BJ (cell line): ENCODE data around the gene PRDX2. TPM values are rescaled to one million over a fixed set of nuclear protein-coding genes. Genes with fewer than 3 reads are reported as not detected.

Experiments used
- CTCF ChIA-PET: fragments of 350-600 bp; formaldehyde crosslinking; extraction: SDS; loops from one replicate; lab custom pipeline; 2021; ENCODE audit warnings: antibody characterized with exemption, inconsistent platforms; lab: Yijun Ruan, JAX
- POLR2A ChIA-PET: fragments of 300-600 bp; sonication (Branson Sonifier 250); formaldehyde crosslinking; extraction: SDS; loops from one replicate; lab custom pipeline; 2021; ENCODE audit warnings: antibody characterized with exemption; lab: Charles Lee
- DNase-seq: peaks from one replicate; pipeline ENCODE4 v3.0.0-alpha.2; 2011; ENCODE audit warnings: low read depth
- H3K27me3 ChIP-seq: 2 replicates; pipeline ENCODE4 v1.6.0; 2011; ENCODE audit warnings: low read length; ENCODE audit not compliant: control insufficient read depth, insufficient read depth
- H3K36me3 ChIP-seq: 2 replicates; pipeline ENCODE4 v1.5.1; 2011; ENCODE audit warnings: low read length; ENCODE audit not compliant: control insufficient read depth, insufficient read depth
- H3K4me3 ChIP-seq: 2 replicates; pipeline ENCODE4 v1.5.1; 2011; ENCODE audit warnings: low read depth, mild to moderate bottlenecking, control low read depth, low read length
- polyA plus RNA-seq: library from polyadenylated mRNA; depleted of rRNA; stranded (reverse); fragments of >200 nt; gene quantifications from 2 replicates; pipeline ENCODE4 v1.2.3, GENCODE V29; 2011
- TF ChIP-seq, protein P1 (sequence below): IDR thresholded peaks from 2 replicates; pipeline ENCODE4 v1.5.1; 2011; ENCODE audit warnings: low read depth, mild to moderate bottlenecking, control low read depth, inconsistent platforms, low read length, moderate library complexity; ENCODE audit not compliant: insufficient read depth

PRDX2 gene
- polyA plus RNA-seq, 1 experiment: 267 TPM

DNA sequence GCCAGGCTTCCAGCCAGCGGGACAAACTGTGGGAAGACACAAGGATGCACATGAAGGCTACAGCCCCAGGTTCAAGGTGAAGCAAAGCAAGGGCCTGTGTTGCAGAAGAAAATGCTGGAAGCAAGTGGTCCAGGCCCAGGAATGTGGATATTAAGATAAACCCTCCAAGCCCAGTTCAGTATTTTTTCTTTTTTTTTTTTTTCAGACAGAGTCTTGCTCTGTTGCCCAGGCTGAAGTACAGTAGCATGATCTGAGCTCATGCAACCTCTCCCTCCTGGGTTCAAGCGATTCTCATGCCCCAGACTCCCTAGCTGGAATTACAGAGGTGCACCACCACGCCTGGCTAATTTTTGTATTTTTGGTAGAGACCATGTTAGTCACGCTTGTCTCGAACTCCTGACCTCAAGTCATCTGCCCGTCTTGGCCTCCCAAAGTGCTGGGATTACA is 4.4 kb downstream of the PRDX2 start:
- no peaks in the 10 kb centered on the region for H3K27me3 ChIP-seq
- TF ChIP-seq, protein P1, sequence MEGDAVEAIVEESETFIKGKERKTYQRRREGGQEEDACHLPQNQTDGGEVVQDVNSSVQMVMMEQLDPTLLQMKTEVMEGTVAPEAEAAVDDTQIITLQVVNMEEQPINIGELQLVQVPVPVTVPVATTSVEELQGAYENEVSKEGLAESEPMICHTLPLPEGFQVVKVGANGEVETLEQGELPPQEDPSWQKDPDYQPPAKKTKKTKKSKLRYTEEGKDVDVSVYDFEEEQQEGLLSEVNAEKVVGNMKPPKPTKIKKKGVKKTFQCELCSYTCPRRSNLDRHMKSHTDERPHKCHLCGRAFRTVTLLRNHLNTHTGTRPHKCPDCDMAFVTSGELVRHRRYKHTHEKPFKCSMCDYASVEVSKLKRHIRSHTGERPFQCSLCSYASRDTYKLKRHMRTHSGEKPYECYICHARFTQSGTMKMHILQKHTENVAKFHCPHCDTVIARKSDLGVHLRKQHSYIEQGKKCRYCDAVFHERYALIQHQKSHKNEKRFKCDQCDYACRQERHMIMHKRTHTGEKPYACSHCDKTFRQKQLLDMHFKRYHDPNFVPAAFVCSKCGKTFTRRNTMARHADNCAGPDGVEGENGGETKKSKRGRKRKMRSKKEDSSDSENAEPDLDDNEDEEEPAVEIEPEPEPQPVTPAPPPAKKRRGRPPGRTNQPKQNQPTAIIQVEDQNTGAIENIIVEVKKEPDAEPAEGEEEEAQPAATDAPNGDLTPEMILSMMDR: no peak

GRCh38 chr19:12796146-12797071 is 5.2 kb downstream of the PRDX2 start:
- DNase-seq: no peak
- ChIA-PET CTCF (interaction anchor here (0.6 to 17.9 kb wide), 16 partner anchors 10 to 120 kb away, joined by 3 to 874 read pairs (median 5); partner anchors contain the start of genes HOOK2, RNASEH2A and TRIR), POLR2A (interaction anchor here (0.6 to 1.4 kb wide), 2 partner anchors 15 to 30 kb away, joined by 3 to 4 read pairs; no protein-coding TSS in a partner anchor)
- Histone ChIP-seq H3K36me3 (peaks cover 12% of the 10 kb centered on the region), H3K27me3 (no peaks in the 10 kb centered on the region), H3K4me3 (no peak overlapping the region)
- TF ChIP-seq, protein P1: peak; percentile 90

More for the DNA sequence above, 4.4 kb downstream of the PRDX2 start:
- ChIA-PET POLR2A (no interaction called here), CTCF (interaction anchor here (0.6 to 17.9 kb wide), 7 partner anchors 9 to 80 kb away, joined by 3 to 874 read pairs (median 10); partner anchors contain the start of genes HOOK2, RNASEH2A and TRIR)
- no peak for DNase-seq
- Histone ChIP-seq H3K36me3 (peaks cover 12% of the 10 kb centered on the region), H3K4me3 (no peak overlapping the region)

GRCh38 chr19:12794971-12795381 is 6.6 kb downstream of the PRDX2 start:
- H3K27me3 ChIP-seq: no peaks in the 10 kb centered on the region
- no peak for DNase-seq
- H3K36me3 ChIP-seq: peaks cover 8% of the 10 kb centered on the region
- ChIA-PET POLR2A (interaction anchor here (1.4 kb wide), 1 partner anchor 29 kb away, joined by 3 read pairs; no protein-coding TSS in a partner anchor), CTCF (interaction anchor here (0.6 to 17.9 kb wide), 9 partner anchors 11 to 84 kb away, joined by 3 to 874 read pairs (median 8); partner anchors contain the start of genes HOOK2 and RNASEH2A)
- TF ChIP-seq, protein P1: no peak
- H3K4me3 ChIP-seq: no peak overlapping the region

GRCh38 chr19:12794196-12794941 is 7.2 kb downstream of the PRDX2 start:
- Histone ChIP-seq H3K36me3 (peaks cover 6% of the 10 kb centered on the region), H3K27me3 (no peaks in the 10 kb centered on the region), H3K4me3 (peak overlapping the region; percentile 94)
- ChIA-PET POLR2A (interaction anchor here (0.6 to 3.6 kb wide), 3 partner anchors 16 to 1292 kb away, joined by 7 to 16 read pairs (median 16); no protein-coding TSS in a partner anchor), CTCF (interaction anchor here (0.6 to 17.9 kb wide), 5 partner anchors 12 to 85 kb away, joined by 3 to 874 read pairs (median 3); partner anchors contain the start of gene HOOK2)
- TF ChIP-seq, protein P1: 0 out of 2 replicates have a peak, but pooled peaks have one; percentile 1
- DNase-seq: no peak
